Measurements from ENCODE around the gene NBPF4. TPM values are rescaled to one million over a fixed set of nuclear protein-coding genes. Genes with fewer than 3 reads are reported as not detected.
"Not testable (repeated sequence)": the region's sequence is repeated elsewhere in the genome, so short reads cannot be mapped to it uniquely, and the experiment has no call there.

Gene NBPF4
- total and polyA plus RNA-seq, 10 of the 15 experiments (the other 5 are each of a cell fraction or from before 2014, with no cell fraction given): not detected

DNA sequence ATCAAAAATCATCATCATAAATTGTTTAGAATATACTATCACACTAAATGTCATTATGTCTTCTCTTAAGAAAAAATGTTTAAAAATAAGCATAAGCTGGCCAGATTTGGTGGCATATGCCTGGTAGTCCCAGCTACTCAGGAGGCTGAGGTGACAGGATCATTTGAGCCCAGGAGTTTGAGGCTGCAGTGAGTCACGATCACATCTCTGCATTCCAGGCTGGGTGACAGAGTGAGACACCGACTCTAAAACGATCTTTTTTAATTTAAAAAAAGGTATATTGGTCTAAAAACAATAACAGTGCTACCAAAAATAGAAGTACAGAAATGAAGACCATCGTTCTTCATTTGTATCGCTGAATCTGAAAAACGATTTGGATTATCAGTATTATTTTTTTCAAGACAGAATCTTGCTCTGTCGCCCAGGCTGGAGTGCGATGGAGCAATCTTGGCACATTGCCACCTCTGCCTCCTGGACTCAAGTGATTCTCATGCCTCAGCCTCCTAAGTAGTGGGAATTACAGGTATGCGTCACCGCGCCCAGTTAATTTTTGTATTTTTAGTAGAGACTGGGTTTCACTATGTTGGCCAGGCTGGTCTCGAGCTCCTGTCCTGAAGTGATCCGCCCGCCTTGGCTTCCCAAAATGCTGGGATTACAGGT, 26.2 kb downstream of the NBPF4 start:
- BruUV-seq (replicated peaks); H3K4me1 ChIP-seq (ENCODE audit: control insufficient read depth, insufficient read depth, low read length); H3K27me3 ChIP-seq (replicated peaks in 1 of 2; ENCODE audit: control insufficient read depth in 2 of 2, insufficient read depth in 2 of 2, low read length in 1 of 2); H2AFZ ChIP-seq (ENCODE audit: control insufficient read depth, low read depth, low read length); POLR2A ChIA-PET; RAD21 ChIA-PET (ENCODE audit: unreplicated experiment); DNase-seq (ENCODE audit: low read depth, low spot score); SMC1A ChIA-PET (ENCODE audit: uncharacterized antibody, unreplicated experiment); H3K27ac ChIP-seq (ENCODE audit: control insufficient read depth, insufficient read depth); in situ Hi-C loops (cut with MboI); H3K9ac ChIP-seq (ENCODE audit: control insufficient read depth, insufficient read depth, low read length); H3K9me3 ChIP-seq (replicated peaks; ENCODE audit: control insufficient read depth, insufficient read depth, low read length); H3K79me2 ChIP-seq (ENCODE audit: control insufficient read depth, insufficient read depth, low read length); ATAC-seq; H3K36me3 ChIP-seq (ENCODE audit: control insufficient read depth in 2 of 2, insufficient read depth in 2 of 2, low read length in 1 of 2); H3K4me3 ChIP-seq; intact Hi-C loops (cut with micrococcal nuclease; ENCODE audit: unreplicated experiment); CTCF ChIA-PET; H3K4me2 ChIP-seq (ENCODE audit: control insufficient read depth, insufficient read depth); FAIRE-seq; H4K20me1 ChIP-seq (ENCODE audit: control insufficient read depth, insufficient read depth): not testable (repeated sequence)
- WGBS (ENCODE audit: insufficient coverage, insufficient replicate concordance, low lambda C conversion rate, missing lambda C conversion rate): 52% methylated on average over 14 of the region's 14 CpGs

DNA sequence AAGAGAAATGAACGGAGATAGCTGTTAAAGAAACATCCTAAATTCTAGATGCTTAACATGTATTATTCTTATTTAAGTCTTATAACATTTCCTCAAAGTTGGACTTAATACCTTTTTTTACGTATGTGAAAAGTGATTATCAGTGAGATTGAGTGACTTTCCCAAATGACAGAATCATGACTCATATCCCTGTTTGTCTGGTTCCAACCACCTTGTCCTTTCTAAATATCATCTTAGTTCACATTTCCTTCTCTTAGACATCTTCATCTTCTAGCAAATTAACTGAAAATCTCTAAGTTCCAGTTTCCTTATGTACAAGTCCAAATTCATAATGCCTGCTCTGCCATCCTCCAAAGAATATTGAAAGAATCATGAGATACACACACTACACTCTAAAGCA, 26.9 kb downstream of the NBPF4 start:
- H3K36me3 ChIP-seq (ENCODE audit: control insufficient read depth in 2 of 2, insufficient read depth in 2 of 2, low read length in 1 of 2); H3K27ac ChIP-seq (ENCODE audit: control insufficient read depth, insufficient read depth); CTCF ChIA-PET; DNase-seq (ENCODE audit: low read depth, low spot score); ATAC-seq; POLR2A ChIA-PET; H4K20me1 ChIP-seq (ENCODE audit: control insufficient read depth, insufficient read depth); H3K9me3 ChIP-seq (replicated peaks; ENCODE audit: control insufficient read depth, insufficient read depth, low read length); FAIRE-seq; SMC1A ChIA-PET (ENCODE audit: uncharacterized antibody, unreplicated experiment); in situ Hi-C loops (cut with MboI); H3K4me2 ChIP-seq (ENCODE audit: control insufficient read depth, insufficient read depth); BruUV-seq (replicated peaks); H3K27me3 ChIP-seq (replicated peaks in 1 of 2; ENCODE audit: control insufficient read depth in 2 of 2, insufficient read depth in 2 of 2, low read length in 1 of 2); H3K79me2 ChIP-seq (ENCODE audit: control insufficient read depth, insufficient read depth, low read length); H3K9ac ChIP-seq (ENCODE audit: control insufficient read depth, insufficient read depth, low read length); H2AFZ ChIP-seq (ENCODE audit: control insufficient read depth, low read depth, low read length); H3K4me1 ChIP-seq (ENCODE audit: control insufficient read depth, insufficient read depth, low read length); intact Hi-C loops (cut with micrococcal nuclease; ENCODE audit: unreplicated experiment); H3K4me3 ChIP-seq: not testable (repeated sequence)
- RAD21 ChIA-PET (ENCODE audit: unreplicated experiment): interaction anchor here (1.3 kb wide), 1 partner anchor 426 kb away, joined by 3 read pairs; no protein-coding TSS in a partner anchor
- WGBS (ENCODE audit: insufficient coverage, insufficient replicate concordance, low lambda C conversion rate, missing lambda C conversion rate): 40% methylated on average over 2 of the region's 2 CpGs

DNA sequence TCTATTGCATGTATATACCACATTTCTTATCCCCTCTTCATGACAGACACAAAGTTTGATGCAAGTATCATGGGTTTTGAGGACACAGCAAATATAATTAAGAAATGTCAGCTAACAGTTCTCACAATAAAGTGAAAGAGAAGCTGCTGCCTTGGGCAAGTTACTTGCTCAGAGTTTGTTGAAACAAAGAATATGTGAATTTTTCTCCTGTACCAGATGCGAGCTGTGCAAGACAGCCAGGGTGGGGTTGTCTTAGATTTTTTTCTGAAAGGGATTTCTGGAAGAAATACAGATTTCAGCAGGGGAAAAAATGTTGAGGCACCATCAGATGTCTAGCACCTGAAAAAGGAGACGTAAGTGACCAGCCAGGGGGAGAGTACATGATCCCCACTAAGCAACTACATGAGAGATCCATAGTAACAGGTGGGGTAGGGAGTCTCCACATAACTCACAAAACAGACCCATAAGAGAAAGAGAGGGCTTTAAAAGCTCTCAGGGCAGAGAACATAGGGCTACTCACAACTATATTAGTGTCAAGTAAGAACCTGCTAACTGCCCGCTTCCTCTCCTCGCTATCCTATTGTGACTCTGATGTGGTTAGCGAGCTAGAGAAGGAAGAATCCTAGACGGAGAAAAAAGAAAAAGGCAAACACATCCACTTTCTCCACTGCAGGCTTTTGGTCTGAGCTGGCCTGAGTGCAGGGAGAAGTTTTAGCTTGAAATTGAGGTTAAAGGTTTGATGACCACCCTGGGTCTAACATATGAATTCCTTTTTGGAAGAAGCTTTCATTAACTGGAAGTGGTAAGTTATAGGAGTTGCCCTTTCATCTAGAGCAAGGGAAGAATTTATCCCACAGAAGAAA, 27.6 kb downstream of the NBPF4 start:
- H3K4me1 ChIP-seq (ENCODE audit: control insufficient read depth, insufficient read depth, low read length); POLR2A ChIA-PET; H3K79me2 ChIP-seq (ENCODE audit: control insufficient read depth, insufficient read depth, low read length); H3K36me3 ChIP-seq (ENCODE audit: control insufficient read depth in 2 of 2, insufficient read depth in 2 of 2, low read length in 1 of 2); ATAC-seq; H4K20me1 ChIP-seq (ENCODE audit: control insufficient read depth, insufficient read depth); H2AFZ ChIP-seq (ENCODE audit: control insufficient read depth, low read depth, low read length); H3K9ac ChIP-seq (ENCODE audit: control insufficient read depth, insufficient read depth, low read length); BruUV-seq (replicated peaks); FAIRE-seq; H3K4me2 ChIP-seq (ENCODE audit: control insufficient read depth, insufficient read depth); H3K9me3 ChIP-seq (replicated peaks; ENCODE audit: control insufficient read depth, insufficient read depth, low read length); SMC1A ChIA-PET (ENCODE audit: uncharacterized antibody, unreplicated experiment); H3K27me3 ChIP-seq (replicated peaks in 1 of 2; ENCODE audit: control insufficient read depth in 2 of 2, insufficient read depth in 2 of 2, low read length in 1 of 2); H3K27ac ChIP-seq (ENCODE audit: control insufficient read depth, insufficient read depth); CTCF ChIA-PET; H3K4me3 ChIP-seq; in situ Hi-C loops (cut with MboI); DNase-seq (ENCODE audit: low read depth, low spot score); intact Hi-C loops (cut with micrococcal nuclease; ENCODE audit: unreplicated experiment): not testable (repeated sequence)
- 44% methylated on average over 6 of the region's 6 CpGs for WGBS (ENCODE audit: insufficient coverage, insufficient replicate concordance, low lambda C conversion rate, missing lambda C conversion rate)
- RAD21 ChIA-PET (ENCODE audit: unreplicated experiment): interaction anchor here (1.3 kb wide), 1 partner anchor 427 kb away, joined by 3 read pairs; no protein-coding TSS in a partner anchor
